Liver (tissue), 9 donors: ENCODE results near the gene TIMM13. TPM values are rescaled to one million over a fixed set of nuclear protein-coding genes. Genes with fewer than 3 reads are reported as not detected.
A peak's percentile ranks its signal among the peaks of the same experiment; 100 is the strongest.

Experiments
- DNase-seq: peaks from one replicate; pipeline ENCODE4 v3.0.0-alpha.2; 2017; ENCODE audit warnings: low spot score
- H3K27ac ChIP-seq, 2 donors: one replicate each; pipeline ENCODE4 v1.7.0; 2013; ENCODE audit warnings: inconsistent platforms in 2 of 2, low read length in 2 of 2, control low read depth in 1 of 2, low read depth in 1 of 2, mild to moderate bottlenecking in 1 of 2
- H3K27me3 ChIP-seq, 4 donors: one replicate each; pipeline versions ENCODE4 v1.6.1 to v1.7.0; 2013; ENCODE audit warnings: low read length in 3 of 4, inconsistent platforms in 1 of 4, mild to moderate bottlenecking in 1 of 4, moderate library complexity in 1 of 4; ENCODE audit not compliant: control insufficient read depth in 4 of 4, insufficient read depth in 4 of 4
- H3K36me3 ChIP-seq, 4 donors: one replicate each; pipeline versions ENCODE4 v1.6.1 to v1.7.0; 2013; ENCODE audit warnings: low read length in 3 of 4, mild to moderate bottlenecking in 3 of 4, low read depth in 1 of 4, moderate library complexity in 1 of 4; ENCODE audit not compliant: control insufficient read depth in 4 of 4, insufficient read depth in 3 of 4
- H3K4me1 ChIP-seq, 4 donors: one replicate each; pipeline versions ENCODE4 v1.6.1 to v1.7.0; 2013; ENCODE audit warnings: low read length in 3 of 4, mild to moderate bottlenecking in 3 of 4, moderate library complexity in 1 of 4; ENCODE audit not compliant: control insufficient read depth in 4 of 4, insufficient read depth in 4 of 4
- H3K4me3 ChIP-seq, 3 donors: one replicate each; pipeline versions ENCODE4 v1.6.1 to v1.7.0; 2013; ENCODE audit warnings: low read length in 3 of 3, control low read depth in 1 of 3, low read depth in 1 of 3, mild to moderate bottlenecking in 1 of 3
- H3K9ac ChIP-seq, 2 donors: one replicate each; pipeline ENCODE4 v1.7.0; 2013; ENCODE audit warnings: low read length in 2 of 2, mild to moderate bottlenecking in 2 of 2, moderate library complexity in 2 of 2, control low read depth in 1 of 2, low read depth in 1 of 2
- H3K9me3 ChIP-seq, 4 donors: one replicate each; pipeline versions ENCODE4 v1.6.1 to v1.7.0; 2013; ENCODE audit warnings: low read length in 3 of 4; ENCODE audit not compliant: control insufficient read depth in 4 of 4
- EGR1 ChIP-seq, 2 donors: IDR thresholded peaks; 2 replicates each; pipeline ENCODE4 v1.6.1; 2016 to 2018; ENCODE audit warnings: antibody characterized with exemption in 2 of 2, low read depth in 2 of 2
- FOXA1 ChIP-seq: IDR thresholded peaks from 2 replicates; pipeline ENCODE4 v1.6.1; 2016; ENCODE audit warnings: antibody characterized with exemption
- FOXA2 ChIP-seq: IDR thresholded peaks from 2 replicates; pipeline ENCODE4 v1.6.1; 2016; ENCODE audit warnings: antibody characterized with exemption
- GABPA ChIP-seq, 2 donors: IDR thresholded peaks in 1 of 2; conservative IDR thresholded peaks in 1 of 2; 2 replicates each; pipeline ENCODE4 v1.6.1; 2016; ENCODE audit warnings: antibody characterized with exemption in 2 of 2, mild to moderate bottlenecking in 1 of 2, moderate library complexity in 1 of 2
- HNF4A ChIP-seq, 2 donors: conservative IDR thresholded peaks; 2 replicates each; pipeline ENCODE4 v1.6.1; 2016; ENCODE audit warnings: antibody characterized with exemption in 2 of 2, mild to moderate bottlenecking in 2 of 2
- HNF4G ChIP-seq: IDR thresholded peaks from 2 replicates; pipeline ENCODE4 v1.6.1; 2016; ENCODE audit warnings: antibody characterized with exemption
- JUND ChIP-seq, 2 donors: IDR thresholded peaks; 2 replicates each; pipeline ENCODE4 v1.6.1; 2016; ENCODE audit warnings: antibody characterized with exemption in 2 of 2
- NR2F2 ChIP-seq: IDR thresholded peaks from 2 replicates; pipeline ENCODE4 v1.6.1; 2016; ENCODE audit warnings: antibody characterized with exemption
- RAD21 ChIP-seq, 2 donors: IDR thresholded peaks; 2 replicates each; pipeline ENCODE4 v1.6.1; 2016; ENCODE audit warnings: antibody characterized with exemption in 2 of 2, mild to moderate bottlenecking in 2 of 2
- RXRA ChIP-seq, 2 donors: IDR thresholded peaks; 2 replicates each; pipeline ENCODE4 v1.6.1; 2017 to 2018; ENCODE audit warnings: antibody characterized with exemption in 2 of 2, mild to moderate bottlenecking in 1 of 2
- SP1 ChIP-seq: IDR thresholded peaks from 2 replicates; pipeline ENCODE4 v1.6.1; 2018; ENCODE audit warnings: antibody characterized with exemption, mild to moderate bottlenecking
- TAF1 ChIP-seq: conservative IDR thresholded peaks from 2 replicates; pipeline ENCODE4 v1.6.1; 2016; ENCODE audit warnings: antibody characterized with exemption, mild to moderate bottlenecking
- YY1 ChIP-seq: IDR thresholded peaks from 2 replicates; pipeline ENCODE4 v1.6.1; 2016; ENCODE audit warnings: antibody characterized with exemption, mild to moderate bottlenecking
- WGBS: extraction: QIAGEN DNeasy Blood & Tissue Kit; methylation state at CpG from one replicate; pipeline ENCODE4 v1.1.7; 2013; 5-methylcytosine and 5-hydroxymethylcytosine counted together
- polyA plus RNA-seq, 2 donors: library from polyadenylated mRNA; stranded (reverse) in 1 of 2; unstranded in 1 of 2; fragments of 200-250 nt in 1 of 2; fragments of >200 nt in 1 of 2; fragmentation: Nextera tagmentation in 1 of 2; extraction: Ambion mirVana in 1 of 2; gene quantifications; one replicate each; pipeline versions ENCODE4 v1.2.1 to v1.2.3, GENCODE V29; 2013 to 2015
- total RNA-seq, 2 donors: library from RNA; depleted of rRNA; stranded (reverse); fragments of >200 nt; gene quantifications; one replicate each; pipeline ENCODE4 v1.2.3, GENCODE V29; 2014
- TF ChIP-seq, protein P1 (sequence below): IDR thresholded peaks from 2 replicates; pipeline ENCODE4 v1.6.1; 2016; ENCODE audit warnings: antibody characterized with exemption
- TF ChIP-seq, protein P2 (sequence below): IDR thresholded peaks from 2 replicates; pipeline ENCODE4 v1.6.1; 2016; ENCODE audit warnings: antibody characterized with exemption
- TF ChIP-seq, protein P3 (sequence below): IDR thresholded peaks from 2 replicates; pipeline ENCODE4 v1.6.1; 2016; ENCODE audit warnings: antibody characterized with exemption
- TF ChIP-seq, protein P4 (sequence below): fragments of 150-350 bp; IDR thresholded peaks from 2 replicates; pipeline ENCODE4 v1.5.1; 2017; ENCODE audit warnings: improper control_type of control experiment, low read depth, low read length; ENCODE audit not compliant: missing input control
- TF ChIP-seq, protein P5 (sequence below): IDR thresholded peaks from 2 replicates; pipeline ENCODE4 v1.6.1; 2016; ENCODE audit warnings: antibody characterized with exemption, mild to moderate bottlenecking
- donor health status: healthy.
- donor health status: healthy.
- donor health status: healthy.
- donor health status: healthy.
- donor health status: healthy.

Gene TIMM13
- total and polyA plus RNA-seq, 4 donors: 21.6 to 137 (median 43.4) TPM

DNA sequence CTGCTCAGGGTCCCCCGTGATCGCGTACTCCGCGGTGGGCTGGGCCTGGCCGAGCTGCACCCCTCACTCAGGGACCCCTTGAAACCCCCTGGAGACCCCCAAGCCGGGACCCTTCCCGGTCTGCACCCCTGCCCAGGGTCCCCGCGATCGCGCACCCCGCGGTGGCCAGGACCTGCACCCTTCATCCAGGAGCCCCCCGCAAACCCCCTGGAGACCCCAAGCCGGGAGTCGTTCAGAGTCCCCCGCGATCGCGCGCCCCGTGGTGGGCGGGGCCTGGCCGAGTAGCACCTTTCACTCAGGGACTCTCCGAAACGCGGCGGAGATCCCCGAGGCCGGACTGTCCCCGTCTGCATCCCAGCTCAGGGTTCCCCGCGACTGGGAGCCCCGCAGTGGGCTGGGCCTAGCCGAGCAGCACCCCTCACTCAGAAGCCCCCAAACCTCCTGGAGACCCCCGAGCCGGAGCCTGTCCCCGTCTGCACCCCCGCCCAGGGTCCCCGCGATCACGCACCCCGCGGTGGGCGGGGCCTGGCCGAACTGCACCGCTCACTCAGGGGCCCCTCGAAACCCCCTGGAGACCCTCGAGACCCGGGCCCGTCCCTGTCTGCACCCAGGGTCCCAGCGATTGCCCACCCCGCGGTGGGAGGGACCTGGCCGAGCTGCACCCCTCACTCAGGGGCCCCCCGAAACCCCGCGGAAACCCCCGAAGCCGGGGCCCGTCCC, 28.6 kb upstream of the TIMM13 start:
- peak overlapping the region; percentile 39 to 60 for H3K9ac ChIP-seq
- no peaks in the 10 kb centered on the region for H3K27me3 ChIP-seq
- WGBS: 3% methylated on average over 62 of the region's 62 CpGs
- H3K36me3 ChIP-seq: no peaks in the 10 kb centered on the region
- TF ChIP-seq SP1 (no peak), HNF4G (no peak), EGR1 (IDR thresholded peaks at IDR 0.05; ENCODE audit: low read depth in 2 of 2) (no peak), GABPA (IDR thresholded peaks at IDR 0.05 in 1 of 2, conservative IDR thresholded peaks at IDR 0.05 in 1 of 2) (no peak), HNF4A (conservative IDR thresholded peaks at IDR 0.05) (no peak), NR2F2 (no peak), RXRA (IDR thresholded peaks at IDR 0.05) (no peak), FOXA1 (no peak), YY1 (no peak), TAF1 (no peak), JUND (IDR thresholded peaks at IDR 0.05) (no peak), RAD21 (IDR thresholded peaks at IDR 0.05) (no peak), FOXA2 (no peak)
- TF ChIP-seq, protein P1, sequence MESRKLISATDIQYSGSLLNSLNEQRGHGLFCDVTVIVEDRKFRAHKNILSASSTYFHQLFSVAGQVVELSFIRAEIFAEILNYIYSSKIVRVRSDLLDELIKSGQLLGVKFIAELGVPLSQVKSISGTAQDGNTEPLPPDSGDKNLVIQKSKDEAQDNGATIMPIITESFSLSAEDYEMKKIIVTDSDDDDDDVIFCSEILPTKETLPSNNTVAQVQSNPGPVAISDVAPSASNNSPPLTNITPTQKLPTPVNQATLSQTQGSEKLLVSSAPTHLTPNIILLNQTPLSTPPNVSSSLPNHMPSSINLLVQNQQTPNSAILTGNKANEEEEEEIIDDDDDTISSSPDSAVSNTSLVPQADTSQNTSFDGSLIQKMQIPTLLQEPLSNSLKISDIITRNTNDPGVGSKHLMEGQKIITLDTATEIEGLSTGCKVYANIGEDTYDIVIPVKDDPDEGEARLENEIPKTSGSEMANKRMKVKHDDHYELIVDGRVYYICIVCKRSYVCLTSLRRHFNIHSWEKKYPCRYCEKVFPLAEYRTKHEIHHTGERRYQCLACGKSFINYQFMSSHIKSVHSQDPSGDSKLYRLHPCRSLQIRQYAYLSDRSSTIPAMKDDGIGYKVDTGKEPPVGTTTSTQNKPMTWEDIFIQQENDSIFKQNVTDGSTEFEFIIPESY: no peak
- TF ChIP-seq, protein P2, sequence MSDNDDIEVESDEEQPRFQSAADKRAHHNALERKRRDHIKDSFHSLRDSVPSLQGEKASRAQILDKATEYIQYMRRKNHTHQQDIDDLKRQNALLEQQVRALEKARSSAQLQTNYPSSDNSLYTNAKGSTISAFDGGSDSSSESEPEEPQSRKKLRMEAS: no peak
- TF ChIP-seq, protein P3, sequence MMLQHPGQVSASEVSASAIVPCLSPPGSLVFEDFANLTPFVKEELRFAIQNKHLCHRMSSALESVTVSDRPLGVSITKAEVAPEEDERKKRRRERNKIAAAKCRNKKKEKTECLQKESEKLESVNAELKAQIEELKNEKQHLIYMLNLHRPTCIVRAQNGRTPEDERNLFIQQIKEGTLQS: no peak
- TF ChIP-seq, protein P4, sequence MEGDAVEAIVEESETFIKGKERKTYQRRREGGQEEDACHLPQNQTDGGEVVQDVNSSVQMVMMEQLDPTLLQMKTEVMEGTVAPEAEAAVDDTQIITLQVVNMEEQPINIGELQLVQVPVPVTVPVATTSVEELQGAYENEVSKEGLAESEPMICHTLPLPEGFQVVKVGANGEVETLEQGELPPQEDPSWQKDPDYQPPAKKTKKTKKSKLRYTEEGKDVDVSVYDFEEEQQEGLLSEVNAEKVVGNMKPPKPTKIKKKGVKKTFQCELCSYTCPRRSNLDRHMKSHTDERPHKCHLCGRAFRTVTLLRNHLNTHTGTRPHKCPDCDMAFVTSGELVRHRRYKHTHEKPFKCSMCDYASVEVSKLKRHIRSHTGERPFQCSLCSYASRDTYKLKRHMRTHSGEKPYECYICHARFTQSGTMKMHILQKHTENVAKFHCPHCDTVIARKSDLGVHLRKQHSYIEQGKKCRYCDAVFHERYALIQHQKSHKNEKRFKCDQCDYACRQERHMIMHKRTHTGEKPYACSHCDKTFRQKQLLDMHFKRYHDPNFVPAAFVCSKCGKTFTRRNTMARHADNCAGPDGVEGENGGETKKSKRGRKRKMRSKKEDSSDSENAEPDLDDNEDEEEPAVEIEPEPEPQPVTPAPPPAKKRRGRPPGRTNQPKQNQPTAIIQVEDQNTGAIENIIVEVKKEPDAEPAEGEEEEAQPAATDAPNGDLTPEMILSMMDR: no peak
- TF ChIP-seq, protein P5, sequence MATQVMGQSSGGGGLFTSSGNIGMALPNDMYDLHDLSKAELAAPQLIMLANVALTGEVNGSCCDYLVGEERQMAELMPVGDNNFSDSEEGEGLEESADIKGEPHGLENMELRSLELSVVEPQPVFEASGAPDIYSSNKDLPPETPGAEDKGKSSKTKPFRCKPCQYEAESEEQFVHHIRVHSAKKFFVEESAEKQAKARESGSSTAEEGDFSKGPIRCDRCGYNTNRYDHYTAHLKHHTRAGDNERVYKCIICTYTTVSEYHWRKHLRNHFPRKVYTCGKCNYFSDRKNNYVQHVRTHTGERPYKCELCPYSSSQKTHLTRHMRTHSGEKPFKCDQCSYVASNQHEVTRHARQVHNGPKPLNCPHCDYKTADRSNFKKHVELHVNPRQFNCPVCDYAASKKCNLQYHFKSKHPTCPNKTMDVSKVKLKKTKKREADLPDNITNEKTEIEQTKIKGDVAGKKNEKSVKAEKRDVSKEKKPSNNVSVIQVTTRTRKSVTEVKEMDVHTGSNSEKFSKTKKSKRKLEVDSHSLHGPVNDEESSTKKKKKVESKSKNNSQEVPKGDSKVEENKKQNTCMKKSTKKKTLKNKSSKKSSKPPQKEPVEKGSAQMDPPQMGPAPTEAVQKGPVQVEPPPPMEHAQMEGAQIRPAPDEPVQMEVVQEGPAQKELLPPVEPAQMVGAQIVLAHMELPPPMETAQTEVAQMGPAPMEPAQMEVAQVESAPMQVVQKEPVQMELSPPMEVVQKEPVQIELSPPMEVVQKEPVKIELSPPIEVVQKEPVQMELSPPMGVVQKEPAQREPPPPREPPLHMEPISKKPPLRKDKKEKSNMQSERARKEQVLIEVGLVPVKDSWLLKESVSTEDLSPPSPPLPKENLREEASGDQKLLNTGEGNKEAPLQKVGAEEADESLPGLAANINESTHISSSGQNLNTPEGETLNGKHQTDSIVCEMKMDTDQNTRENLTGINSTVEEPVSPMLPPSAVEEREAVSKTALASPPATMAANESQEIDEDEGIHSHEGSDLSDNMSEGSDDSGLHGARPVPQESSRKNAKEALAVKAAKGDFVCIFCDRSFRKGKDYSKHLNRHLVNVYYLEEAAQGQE: no peak
- peak overlapping the region; percentile 63 to 98 (median 78) for H3K4me3 ChIP-seq
- H3K27ac ChIP-seq: no peak overlapping the region
- no peaks in the 10 kb centered on the region for H3K9me3 ChIP-seq
- peak; percentile 49 for DNase-seq
- H3K4me1 ChIP-seq: peaks cover 5 to 23% (median 17%) of the 10 kb centered on the region in 4 donors
